Liver (tissue), 3 donors: ENCODE data around the gene NCAPD2.
A peak's percentile ranks its signal among the peaks of the same experiment; 100 is the strongest.

ENCODE experiments used
- HNF4A ChIP-seq, 2 donors: conservative IDR thresholded peaks; 2 replicates each; pipeline ENCODE4 v1.6.1; 2016; ENCODE audit warnings: antibody characterized with exemption in 2 of 2, mild to moderate bottlenecking in 2 of 2
- JUND ChIP-seq, 2 donors: IDR thresholded peaks; 2 replicates each; pipeline ENCODE4 v1.6.1; 2016; ENCODE audit warnings: antibody characterized with exemption in 2 of 2
- RAD21 ChIP-seq, 2 donors: IDR thresholded peaks; 2 replicates each; pipeline ENCODE4 v1.6.1; 2016; ENCODE audit warnings: antibody characterized with exemption in 2 of 2, mild to moderate bottlenecking in 2 of 2
- TF ChIP-seq, protein P1 (sequence below): fragments of 150-350 bp; IDR thresholded peaks from 2 replicates; pipeline ENCODE4 v1.5.1; 2017; ENCODE audit warnings: improper control_type of control experiment, low read depth, low read length; ENCODE audit not compliant: missing input control
- TF ChIP-seq, protein P2 (sequence below): IDR thresholded peaks from 2 replicates; pipeline ENCODE4 v1.6.1; 2016; ENCODE audit warnings: antibody characterized with exemption, mild to moderate bottlenecking
- TF ChIP-seq, protein P3 (sequence below): IDR thresholded peaks from 2 replicates; pipeline ENCODE4 v1.6.1; 2016; ENCODE audit warnings: antibody characterized with exemption
- TF ChIP-seq, protein P4 (sequence below): IDR thresholded peaks from 2 replicates; pipeline ENCODE4 v1.6.1; 2016; ENCODE audit warnings: antibody characterized with exemption
- donor health status: healthy.
- donor health status: healthy.

DNA sequence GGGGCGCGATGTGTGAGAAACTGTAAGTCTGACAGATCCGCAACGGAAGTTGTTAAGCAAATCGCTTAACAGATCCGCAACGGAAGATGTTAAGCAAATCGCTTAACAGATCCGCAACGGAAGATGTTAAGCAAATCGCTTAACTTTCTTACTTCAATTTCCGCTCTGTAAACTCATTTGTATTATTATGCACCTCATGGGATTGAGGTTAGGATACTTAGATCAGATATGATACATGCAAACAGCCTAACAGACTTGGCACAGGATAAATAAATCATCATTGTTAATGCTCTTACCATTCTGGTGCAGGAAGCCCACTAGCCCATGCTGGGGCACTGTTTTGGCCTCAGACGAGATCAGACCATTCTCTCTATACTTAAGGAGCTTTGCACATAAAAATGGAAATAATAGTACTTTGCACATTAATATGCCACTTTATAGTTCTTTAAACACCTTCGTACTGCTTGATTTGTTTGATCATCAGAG is 399 bp downstream of the NCAPD2 start:
- TF ChIP-seq, protein P1, sequence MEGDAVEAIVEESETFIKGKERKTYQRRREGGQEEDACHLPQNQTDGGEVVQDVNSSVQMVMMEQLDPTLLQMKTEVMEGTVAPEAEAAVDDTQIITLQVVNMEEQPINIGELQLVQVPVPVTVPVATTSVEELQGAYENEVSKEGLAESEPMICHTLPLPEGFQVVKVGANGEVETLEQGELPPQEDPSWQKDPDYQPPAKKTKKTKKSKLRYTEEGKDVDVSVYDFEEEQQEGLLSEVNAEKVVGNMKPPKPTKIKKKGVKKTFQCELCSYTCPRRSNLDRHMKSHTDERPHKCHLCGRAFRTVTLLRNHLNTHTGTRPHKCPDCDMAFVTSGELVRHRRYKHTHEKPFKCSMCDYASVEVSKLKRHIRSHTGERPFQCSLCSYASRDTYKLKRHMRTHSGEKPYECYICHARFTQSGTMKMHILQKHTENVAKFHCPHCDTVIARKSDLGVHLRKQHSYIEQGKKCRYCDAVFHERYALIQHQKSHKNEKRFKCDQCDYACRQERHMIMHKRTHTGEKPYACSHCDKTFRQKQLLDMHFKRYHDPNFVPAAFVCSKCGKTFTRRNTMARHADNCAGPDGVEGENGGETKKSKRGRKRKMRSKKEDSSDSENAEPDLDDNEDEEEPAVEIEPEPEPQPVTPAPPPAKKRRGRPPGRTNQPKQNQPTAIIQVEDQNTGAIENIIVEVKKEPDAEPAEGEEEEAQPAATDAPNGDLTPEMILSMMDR, result no peak
- TF ChIP-seq, protein P2, sequence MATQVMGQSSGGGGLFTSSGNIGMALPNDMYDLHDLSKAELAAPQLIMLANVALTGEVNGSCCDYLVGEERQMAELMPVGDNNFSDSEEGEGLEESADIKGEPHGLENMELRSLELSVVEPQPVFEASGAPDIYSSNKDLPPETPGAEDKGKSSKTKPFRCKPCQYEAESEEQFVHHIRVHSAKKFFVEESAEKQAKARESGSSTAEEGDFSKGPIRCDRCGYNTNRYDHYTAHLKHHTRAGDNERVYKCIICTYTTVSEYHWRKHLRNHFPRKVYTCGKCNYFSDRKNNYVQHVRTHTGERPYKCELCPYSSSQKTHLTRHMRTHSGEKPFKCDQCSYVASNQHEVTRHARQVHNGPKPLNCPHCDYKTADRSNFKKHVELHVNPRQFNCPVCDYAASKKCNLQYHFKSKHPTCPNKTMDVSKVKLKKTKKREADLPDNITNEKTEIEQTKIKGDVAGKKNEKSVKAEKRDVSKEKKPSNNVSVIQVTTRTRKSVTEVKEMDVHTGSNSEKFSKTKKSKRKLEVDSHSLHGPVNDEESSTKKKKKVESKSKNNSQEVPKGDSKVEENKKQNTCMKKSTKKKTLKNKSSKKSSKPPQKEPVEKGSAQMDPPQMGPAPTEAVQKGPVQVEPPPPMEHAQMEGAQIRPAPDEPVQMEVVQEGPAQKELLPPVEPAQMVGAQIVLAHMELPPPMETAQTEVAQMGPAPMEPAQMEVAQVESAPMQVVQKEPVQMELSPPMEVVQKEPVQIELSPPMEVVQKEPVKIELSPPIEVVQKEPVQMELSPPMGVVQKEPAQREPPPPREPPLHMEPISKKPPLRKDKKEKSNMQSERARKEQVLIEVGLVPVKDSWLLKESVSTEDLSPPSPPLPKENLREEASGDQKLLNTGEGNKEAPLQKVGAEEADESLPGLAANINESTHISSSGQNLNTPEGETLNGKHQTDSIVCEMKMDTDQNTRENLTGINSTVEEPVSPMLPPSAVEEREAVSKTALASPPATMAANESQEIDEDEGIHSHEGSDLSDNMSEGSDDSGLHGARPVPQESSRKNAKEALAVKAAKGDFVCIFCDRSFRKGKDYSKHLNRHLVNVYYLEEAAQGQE, result no peak
- TF ChIP-seq, protein P3, sequence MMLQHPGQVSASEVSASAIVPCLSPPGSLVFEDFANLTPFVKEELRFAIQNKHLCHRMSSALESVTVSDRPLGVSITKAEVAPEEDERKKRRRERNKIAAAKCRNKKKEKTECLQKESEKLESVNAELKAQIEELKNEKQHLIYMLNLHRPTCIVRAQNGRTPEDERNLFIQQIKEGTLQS, result no peak
- TF ChIP-seq, protein P4, sequence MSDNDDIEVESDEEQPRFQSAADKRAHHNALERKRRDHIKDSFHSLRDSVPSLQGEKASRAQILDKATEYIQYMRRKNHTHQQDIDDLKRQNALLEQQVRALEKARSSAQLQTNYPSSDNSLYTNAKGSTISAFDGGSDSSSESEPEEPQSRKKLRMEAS, result peak; percentile 50
- TF ChIP-seq HNF4A (conservative IDR thresholded peaks at IDR 0.05) (no peak), JUND (IDR thresholded peaks at IDR 0.05) (no peak), RAD21 (IDR thresholded peaks at IDR 0.05) (peak in 1 of 2 donors; percentile 4)
